Middle frontal gyrus (tissue), 1 donor: ENCODE measurements around the gene DDC.
A peak's percentile ranks its signal among the peaks of the same experiment; 100 is the strongest.
"Not testable (repeated sequence)": the region's sequence is repeated elsewhere in the genome, so short reads cannot be mapped to it uniquely, and the experiment has no call there.

Experiments used
- DNase-seq: peaks from one replicate; pipeline ENCODE4 v3.0.0-alpha.2; 2015; ENCODE audit warnings: low spot score; ENCODE audit errors: extremely low spot score

Gene DDC

DNA sequence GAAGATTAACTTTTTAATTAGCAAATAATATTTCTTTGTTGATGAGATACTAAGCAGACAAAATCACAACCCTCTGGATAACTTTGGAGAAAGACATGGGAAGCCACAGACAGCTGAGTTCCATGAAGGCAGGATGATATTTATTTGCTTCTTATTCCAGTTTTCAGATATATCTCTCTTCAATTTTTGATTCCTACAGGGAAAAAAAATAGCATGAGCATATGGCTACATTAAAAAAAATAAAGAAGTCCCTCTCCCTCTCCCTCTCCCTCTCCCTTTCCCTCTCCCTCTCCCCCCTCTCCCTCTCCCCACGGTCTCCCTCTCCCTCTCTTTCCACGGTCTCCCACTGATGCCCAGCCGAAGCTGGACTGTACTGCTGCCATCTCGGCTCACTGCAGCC lies 106.6 kb downstream of the DDC start:
- DNase-seq: not testable (repeated sequence)

DNA sequence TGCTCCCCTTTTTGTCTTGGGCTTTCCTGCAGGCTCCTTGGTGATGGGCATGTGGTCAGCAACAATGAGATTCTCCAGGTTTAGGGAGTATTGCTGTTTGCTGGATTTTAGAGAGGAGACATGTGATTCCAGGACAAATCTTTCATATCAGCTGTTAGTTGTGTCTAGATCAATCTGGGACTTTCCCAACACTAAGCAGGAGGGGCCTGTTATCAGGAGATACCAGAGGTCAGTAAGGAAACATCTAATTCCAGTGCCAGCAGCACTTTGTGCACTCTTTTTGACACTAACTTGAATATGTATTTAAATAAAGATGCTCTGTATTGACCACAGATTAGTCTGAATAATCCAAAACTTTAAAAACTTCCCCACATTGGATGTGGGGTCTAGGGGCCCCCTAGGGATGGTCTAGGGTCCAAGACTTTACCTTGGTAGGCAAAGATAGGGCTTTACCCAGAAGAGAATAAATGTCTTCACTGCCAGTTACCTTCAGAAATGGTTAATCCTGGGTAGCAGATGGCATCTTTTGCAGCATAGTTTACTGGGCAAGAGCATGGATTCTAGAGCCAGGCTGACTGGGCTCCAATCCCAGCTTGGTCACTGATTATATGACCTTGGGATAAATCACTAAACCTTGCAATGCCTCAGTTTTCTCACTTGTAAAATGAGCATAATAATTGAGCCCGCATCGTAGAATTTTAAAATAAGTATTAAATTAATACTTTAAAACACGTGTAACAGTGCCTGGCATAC lies 108.7 kb downstream of the DDC start:
- no peak for DNase-seq

DNA sequence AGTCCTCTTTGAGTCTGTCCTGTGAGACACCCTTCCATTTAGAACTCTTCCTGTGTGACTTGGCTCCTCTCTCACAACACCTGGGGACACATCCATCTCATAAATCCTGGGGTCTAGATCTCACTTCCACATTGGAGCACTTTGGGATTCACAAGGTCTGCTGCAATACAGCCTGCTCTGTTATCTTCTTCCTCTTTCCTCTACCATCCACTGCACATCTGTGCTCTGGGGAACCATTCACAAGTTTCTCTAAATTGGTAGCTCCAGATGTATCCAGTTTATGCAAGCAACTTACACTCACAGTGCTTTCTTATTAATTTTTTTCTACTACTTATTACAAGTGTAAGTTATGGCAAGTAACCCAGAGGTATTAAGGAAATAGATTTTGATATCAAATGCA lies 109.5 kb downstream of the DDC start:
- DNase-seq: no peak

DNA sequence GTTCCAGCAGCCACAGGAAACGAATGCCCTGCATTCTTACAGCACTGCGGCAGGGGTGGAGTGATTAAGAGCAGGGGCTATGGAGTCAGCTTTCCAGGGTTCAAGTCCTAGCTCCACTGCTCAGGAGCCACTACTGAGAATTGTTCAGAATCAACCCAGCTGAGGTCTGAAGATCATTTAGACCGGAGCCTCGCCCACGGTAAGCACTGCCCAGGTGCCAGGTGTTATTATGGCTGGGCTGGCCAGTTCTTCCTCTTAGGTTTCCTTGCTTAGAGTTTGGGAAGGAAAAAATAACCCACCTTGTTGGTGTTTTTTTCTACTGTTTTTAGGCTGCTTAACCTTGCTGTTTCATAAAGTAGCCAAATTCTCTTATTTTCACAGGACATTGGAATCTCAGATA lies 110.2 kb downstream of the DDC start:
- no peak for DNase-seq

DNA sequence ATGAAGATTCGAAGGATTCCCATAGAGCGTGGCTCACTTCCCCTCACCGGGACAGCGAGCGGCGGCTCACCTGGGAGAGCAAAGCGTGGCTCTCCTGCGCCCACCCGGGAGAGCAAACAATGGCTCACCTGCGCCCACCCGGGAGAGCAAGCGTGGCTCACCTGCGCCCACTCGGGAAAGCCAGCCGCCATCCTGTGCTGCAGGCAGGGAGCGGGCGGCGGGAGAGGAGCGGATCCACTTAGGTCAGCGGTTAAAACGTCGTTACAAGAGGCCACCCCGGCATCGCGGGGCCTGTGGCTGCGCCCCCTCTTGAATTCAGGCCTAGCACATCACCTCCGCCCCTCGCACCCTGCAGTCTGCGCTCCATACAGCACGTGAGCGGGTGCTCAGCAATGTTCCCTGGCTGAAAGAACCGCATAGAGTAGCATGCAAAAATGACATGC lies 114.6 kb downstream of the DDC start:
- no peak for DNase-seq

DNA sequence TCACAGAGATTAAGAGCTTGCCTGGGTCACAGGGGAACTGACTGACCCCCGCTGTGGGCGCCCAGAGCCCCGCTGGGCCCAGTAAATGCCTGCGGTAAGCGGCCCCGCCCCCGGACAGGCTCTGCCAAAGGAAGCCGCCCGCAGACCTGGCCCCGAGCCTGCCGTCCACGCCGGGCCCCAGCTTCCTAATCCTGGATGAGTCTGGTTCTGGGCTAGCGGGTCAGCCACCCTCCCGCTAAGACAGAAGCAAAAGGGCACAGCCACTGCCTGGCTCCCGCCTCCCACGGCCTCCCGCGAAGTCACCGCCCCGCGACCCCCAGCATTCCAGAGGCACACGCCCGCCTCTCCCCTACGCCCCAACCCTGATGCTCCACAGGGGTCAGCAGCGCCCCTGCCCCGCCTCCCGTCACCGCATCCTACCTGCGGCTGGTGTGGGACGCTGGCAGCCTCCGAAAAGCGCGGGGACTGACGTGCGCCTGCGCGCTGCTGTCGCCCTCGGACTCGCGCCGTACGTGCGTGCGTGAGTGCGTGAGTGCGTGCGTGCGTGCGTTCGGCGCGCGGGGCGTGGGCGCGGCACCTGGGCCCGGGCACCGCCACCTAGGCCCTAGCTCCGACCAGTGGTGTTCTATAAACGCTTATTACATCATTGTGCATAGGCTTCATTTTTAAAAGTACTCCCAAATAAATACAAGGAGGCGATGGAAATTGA lies 115.2 kb downstream of the DDC start, which contains the start of gene FIGNL1:
FIGNL1 (minus strand) TSS at position 470 of the 709 bp plus-strand sequence. CDS start 3,063 bp downstream, outside the sequence.
- DNase-seq: peak; percentile 66

DNA sequence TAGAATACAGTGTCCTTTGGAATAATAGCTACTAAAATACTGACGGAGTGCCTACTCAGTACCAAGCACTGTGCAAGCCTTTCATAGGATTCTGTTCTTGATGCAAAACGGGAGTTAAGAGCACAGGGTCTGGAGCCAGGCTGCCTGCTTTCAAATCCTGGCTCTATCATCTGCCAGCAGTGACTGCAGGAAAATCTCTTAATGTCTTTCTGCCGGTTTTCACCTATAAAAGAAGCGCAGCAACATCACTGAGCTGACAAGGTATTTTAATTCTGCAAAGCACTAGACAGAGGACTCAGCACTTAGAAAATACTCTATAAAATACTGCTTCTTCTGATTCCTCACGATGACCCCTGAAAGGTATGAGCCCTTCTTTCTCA lies 115.7 kb downstream of the DDC start:
- no peak for DNase-seq

DNA sequence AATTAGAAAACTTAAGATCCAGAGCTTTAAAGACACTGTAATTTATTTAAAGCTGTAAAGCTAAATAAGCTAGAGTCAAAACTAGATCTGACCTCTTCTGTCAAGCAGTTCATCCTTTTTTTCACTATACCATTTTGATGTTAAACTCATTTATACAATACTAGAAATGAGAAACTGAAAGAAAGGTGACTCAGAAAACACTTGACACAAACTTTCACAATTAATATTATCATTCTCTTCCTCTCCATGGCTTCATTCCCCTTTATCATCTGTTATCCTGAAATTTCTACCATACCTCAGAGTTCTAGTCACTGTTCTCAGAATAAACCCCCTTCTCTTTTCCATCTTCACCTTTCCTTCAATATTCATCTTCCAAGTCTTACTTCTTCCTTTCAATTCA lies 116.4 kb downstream of the DDC start:
- DNase-seq: no peak

DNA sequence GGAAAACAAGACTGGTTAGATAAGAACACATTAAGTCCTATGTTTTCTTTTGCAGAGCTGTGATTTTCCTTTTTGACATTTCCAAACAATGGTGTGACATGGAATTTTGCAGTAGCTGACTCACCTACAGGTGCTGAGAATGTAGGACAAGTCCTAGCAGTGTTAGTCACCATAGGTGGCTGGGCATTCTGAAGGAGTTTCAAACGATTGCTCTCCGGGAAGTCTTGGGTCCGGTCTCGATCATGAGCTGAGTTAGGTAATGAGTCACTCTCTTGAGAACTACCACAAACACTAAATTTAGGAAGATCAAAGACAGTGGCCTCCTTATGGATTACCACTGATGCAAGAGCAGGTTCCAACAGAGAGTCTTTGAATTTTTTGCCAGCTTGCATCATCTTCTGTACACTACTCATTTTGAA lies 118.7 kb downstream of the DDC start:
- no peak for DNase-seq

DNA sequence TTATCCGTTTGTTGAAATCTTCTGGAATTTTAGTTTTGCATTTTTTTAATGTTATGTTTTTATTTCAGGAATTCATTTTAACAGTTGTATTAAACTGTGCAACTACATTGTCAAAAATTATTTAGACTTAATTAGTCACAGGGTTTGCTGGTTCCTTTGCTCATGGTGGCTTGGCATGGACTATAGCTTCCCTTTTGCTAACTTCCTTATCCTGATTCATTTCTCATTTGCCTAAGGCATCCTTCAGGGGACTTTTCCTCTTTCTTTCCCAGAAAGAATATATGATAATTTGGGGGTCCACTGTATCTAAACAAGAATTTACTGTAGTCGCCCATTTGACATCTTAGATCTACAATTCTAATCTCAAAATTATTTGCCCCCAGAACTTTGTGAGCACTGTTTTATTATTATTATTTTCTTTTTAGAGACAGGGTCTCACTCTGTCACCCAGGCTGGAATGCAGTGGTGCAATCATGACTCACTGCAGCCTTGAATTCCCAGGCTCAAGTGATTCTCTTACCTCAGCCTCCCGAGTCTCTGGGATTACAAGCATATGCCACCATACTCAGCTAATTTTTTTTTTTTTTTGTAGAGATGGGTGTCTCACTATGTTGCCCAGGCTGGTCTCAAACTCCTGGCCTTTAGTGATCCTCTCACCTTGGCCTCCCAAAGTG lies 128.9 kb downstream of the DDC start:
- DNase-seq: no peak

DNA sequence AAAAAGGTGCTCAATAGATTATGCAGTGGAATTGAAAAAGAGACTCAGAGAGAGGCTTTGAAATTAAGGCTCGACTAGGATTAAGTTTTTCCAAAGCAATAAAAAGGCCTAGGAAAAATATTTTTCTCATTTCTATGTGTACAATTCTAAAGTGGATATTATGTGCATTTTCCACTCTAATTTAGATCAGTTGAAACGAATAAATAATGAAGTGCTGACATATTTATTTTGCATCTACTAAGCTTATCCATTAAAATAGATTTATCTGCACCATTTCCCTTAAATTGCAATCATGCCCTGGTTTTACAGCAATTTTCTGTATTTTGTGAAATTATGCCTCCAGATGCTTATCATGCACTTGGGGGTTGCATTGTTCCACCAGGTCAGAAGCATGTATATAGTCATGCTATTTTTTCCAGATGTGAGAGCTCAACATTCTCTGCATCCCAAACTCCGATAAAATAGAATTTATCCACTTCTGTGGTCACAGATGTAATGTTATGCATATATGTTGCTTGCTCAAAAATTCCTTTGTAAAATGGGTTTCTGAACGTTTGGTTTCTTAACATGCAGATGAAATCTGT lies 133.4 kb downstream of the DDC start:
- DNase-seq: no peak

DNA sequence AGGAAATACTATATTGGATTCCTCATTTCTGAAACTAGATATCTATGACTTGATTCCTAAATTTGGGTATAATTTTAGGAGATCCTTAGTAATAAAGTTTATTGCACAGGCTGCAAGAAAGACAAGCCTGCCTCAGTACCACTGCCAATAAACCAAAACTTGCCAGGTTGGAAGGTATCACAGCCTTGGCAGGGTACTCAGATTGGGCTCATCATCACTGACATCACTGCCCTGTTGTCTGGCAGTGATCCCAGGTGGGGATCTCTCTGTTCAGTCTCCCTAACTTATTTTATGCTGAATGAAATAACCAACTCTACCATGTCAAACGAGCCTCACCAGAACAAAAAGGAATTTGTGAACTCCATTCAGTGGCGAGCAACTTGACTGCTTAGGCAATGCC lies 133.9 kb downstream of the DDC start:
- DNase-seq: no peak

DNA sequence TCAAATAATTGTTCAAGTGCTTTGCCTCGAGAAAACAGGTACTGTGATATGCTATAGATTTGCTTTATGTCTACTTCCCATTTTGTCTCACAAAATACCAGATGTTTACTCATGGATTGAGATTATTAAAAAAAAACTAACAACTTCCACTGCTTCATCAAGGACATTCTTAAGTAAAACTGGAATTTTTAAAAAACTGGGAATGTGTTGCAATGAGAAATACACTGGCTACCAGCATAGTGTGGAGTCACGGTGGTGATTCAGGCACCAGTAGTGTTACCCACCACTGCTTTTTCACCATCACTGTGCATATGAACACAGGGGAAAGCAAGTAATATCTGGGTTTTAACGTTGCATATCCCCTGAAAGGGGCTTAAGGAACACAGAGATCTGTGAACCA lies 136.3 kb downstream of the DDC start:
- no peak for DNase-seq

DNA sequence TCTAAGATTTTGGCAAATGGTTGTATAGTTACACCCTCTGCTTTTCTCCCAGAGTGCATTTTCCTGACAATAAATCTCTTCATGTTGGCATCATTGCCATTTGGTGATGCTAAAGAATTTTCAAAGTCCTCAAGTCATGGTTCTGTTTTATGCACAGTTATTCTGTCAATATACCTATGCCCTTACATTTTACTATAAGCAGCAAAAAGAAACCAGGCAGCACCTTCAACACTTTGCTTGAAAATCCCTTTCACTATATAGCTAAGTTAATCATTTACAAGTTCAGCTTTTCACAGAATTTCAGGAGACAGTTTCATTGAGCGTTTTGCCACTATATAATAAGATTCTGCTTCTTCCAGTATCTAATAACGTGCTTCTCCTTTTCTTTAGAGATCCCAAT lies 137.7 kb downstream of the DDC start:
- DNase-seq: no peak

DNA sequence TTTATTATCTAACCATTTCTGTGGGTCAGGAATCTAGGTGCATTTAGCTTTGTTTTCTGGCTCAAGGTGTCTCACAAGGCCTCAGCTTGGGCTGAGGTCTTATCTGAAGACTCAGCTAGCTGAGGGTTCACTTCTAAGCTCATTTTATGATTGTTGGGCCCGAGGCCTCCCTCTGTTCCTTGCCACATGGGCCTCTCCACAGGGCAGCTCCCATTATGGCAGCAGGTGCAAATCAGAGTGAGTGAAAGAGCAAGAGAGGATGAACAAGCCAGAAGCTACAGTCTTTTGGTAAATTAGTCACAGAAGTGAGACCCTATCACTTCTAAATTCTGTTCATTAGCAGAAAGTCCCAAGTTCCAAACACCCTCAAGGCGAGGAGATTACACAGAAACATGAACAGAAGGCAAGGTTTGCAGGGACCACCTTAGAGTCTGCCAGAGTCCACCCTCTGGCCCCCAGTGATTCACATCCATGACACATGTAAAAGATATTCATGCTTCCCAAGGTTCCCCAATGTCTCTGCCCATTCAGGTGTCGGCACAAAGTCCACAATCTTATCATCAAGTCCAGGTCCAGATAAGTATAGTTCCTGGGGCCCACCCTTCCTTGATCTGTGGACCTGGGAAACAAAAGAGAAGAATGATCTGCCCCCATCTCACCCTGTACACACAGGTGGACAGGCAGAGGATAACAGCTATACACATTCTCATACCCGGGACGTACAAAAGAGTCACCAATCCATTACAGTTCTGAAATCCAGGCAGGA lies 138.7 kb downstream of the DDC start:
- DNase-seq: no peak

DNA sequence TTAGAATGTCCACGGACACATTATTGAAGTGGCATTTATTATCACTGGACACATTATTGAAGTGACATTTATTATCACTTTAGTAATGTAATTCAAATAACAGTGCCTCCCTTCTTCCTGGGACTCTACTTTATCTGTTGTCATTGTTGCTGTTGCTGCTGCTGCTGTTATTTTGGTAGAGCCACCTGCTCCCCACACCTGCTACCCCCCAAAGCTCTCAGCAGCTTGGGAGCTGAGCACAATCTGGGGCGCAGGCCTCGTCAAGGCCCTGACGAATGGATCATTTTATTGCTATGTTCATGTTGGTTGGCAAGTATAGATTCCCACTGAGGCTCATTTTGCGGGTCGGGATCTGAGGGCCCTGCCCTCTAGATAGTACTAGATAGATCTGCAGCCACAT lies 139.9 kb downstream of the DDC start:
- no peak for DNase-seq

DNA sequence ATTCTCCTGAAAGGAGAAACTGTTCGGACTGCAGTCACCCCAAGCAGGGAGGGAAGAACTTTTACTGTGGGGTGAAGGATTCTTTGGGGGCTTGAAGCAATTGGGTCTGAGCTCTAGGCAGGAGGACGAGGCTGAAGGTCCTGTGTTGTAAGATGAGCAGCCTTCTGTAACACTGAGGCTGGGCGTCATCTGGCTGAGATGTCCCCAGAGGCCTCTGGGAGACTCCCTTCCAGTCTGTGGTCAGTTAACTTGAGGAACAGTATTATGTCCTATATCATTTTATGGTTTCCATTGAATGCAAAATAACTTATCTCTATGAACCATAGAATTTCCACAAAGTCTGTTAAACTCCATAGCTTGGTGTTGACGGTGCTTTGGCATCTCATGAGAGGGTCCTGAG lies 141.3 kb downstream of the DDC start:
- no peak for DNase-seq

DNA sequence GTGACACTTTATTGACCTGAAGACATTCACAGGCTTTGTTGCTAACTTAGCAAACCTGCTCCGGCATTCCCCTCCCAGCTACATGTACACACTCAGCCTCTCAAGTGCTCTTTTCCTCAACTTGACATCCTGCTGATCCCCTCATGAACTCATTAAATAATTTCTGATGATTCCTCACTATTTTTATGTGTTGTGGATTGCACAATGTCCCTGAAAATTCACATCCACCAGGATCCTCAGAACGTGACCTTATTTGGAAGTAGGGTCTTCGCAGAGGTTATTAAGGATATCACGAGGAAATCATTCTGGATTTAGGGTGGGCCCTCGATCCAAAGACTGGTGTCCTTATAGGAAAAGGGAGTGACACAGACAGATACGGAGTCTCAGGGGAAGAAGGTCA lies 142.3 kb downstream of the DDC start:
- DNase-seq: no peak

DNA sequence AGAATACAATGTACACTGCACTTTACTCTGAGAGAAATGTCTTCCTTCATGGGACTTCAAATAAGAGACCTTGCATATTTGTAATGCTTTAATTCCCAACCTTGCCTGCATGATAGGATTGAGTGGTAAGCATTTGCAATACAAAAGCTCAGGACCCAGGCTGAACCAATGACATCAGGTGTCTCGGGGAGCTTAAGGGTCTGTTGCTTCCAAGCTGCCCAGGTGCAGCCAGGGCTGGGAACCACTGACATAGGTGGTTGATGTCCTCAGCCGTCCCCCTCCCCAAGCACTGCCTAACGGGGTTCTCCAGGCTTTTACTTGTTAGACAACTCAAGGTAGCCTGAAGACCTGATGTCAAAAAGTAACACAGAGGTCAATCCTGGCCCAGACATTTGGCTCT lies 144.2 kb downstream of the DDC start:
- DNase-seq: no peak

DNA sequence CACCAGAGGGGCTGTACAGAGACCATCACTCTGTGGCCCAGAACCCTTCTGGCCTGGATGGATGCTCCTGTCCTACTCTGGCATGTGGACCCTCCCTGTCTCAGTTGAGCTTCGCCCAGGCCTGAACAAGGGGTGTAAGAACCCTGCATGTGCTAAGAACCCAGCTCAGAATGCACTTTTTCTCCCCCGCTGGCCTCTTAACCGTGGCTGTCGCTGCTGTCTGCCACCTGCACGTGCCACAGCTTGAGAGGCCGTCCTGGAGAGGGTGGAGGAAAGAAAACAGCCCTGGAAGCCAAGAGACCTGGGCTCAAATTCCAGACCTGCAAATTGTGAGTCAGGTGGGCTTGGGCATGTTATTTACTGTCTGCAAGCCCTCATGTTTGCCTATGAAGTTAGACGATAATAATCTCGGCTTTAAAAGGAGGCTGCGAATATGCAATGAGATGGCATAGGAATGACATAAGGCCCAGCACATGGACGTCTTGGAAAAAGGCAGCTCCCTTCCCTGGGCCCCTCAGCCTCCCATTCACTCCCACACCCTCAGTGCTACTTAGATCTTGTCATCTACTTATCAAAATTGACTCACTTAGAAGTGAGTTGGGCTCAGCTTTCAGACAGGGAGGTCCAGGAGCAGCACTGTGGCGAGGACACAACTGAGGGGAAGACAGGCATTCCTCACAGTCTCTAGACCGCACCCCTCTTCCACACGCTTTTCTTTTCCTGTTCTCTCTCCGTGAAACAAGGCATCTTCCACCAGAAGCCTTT lies 146.5 kb downstream of the DDC start:
- no peak for DNase-seq
